Measurements from ENCODE around the gene DCAF6.

The DCAF6 gene

DNA sequence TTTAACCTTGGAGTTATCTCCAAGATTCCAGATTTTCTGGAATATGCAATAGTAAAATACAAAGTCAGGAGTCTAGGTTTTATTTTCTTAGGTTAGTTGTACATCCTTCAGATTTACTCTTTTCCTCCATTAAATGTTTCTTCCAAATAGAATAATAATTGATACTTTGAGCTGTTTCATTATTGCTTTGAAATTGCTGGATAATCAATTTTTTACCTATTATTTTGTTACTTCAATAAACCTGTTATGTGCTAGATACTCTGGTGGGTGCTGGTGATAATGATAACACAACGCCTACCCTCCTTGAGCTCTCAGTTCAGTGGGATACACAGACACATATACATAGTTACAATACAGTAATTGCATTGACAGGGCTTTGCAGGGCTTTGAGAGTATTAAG is 120.9 kb downstream of the DCAF6 start:
- no peaks in the 10 kb centered on the region for H3K4me1 ChIP-seq
- no peaks in the 10 kb centered on the region for H3K9me3 ChIP-seq
- TF ChIP-seq, protein P1, sequence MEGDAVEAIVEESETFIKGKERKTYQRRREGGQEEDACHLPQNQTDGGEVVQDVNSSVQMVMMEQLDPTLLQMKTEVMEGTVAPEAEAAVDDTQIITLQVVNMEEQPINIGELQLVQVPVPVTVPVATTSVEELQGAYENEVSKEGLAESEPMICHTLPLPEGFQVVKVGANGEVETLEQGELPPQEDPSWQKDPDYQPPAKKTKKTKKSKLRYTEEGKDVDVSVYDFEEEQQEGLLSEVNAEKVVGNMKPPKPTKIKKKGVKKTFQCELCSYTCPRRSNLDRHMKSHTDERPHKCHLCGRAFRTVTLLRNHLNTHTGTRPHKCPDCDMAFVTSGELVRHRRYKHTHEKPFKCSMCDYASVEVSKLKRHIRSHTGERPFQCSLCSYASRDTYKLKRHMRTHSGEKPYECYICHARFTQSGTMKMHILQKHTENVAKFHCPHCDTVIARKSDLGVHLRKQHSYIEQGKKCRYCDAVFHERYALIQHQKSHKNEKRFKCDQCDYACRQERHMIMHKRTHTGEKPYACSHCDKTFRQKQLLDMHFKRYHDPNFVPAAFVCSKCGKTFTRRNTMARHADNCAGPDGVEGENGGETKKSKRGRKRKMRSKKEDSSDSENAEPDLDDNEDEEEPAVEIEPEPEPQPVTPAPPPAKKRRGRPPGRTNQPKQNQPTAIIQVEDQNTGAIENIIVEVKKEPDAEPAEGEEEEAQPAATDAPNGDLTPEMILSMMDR (IDR thresholded peaks at IDR 0.05; ENCODE audit: low read depth, low read length) = no peak
- no peaks in the 10 kb centered on the region for H3K36me3 ChIP-seq
- no peak for DNase-seq
- H3K4me3 ChIP-seq (ENCODE audit: low read depth, low read length) = no peak overlapping the region
- H3K27me3 ChIP-seq = no peaks in the 10 kb centered on the region

DNA sequence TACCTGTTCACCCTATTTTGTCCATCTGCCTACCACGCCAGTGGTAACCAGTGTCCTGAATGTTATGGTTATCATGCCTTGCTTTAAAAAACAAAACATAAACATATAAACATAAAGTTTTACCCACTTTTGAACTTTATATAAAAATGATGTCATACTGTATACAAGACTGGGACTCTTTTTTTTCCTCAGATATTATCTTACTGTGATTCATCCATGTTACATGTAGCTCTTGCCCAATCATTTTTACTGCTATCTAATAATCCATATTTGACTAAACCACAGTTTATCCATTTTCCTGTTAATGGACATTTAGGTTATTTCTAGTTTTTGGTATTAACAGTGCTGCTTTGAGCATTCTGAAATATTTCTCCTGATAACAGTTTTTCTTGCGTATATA is 121.4 kb downstream of the DCAF6 start:
- Histone ChIP-seq H3K4me1 (no peaks in the 10 kb centered on the region), H3K4me3 (ENCODE audit: low read depth, low read length) (no peak overlapping the region), H3K9me3 (no peaks in the 10 kb centered on the region), H3K36me3 (no peaks in the 10 kb centered on the region), H3K27me3 (no peaks in the 10 kb centered on the region)
- TF ChIP-seq, protein P1 (IDR thresholded peaks at IDR 0.05; ENCODE audit: low read depth, low read length) = no peak
- no peak for DNase-seq

DNA sequence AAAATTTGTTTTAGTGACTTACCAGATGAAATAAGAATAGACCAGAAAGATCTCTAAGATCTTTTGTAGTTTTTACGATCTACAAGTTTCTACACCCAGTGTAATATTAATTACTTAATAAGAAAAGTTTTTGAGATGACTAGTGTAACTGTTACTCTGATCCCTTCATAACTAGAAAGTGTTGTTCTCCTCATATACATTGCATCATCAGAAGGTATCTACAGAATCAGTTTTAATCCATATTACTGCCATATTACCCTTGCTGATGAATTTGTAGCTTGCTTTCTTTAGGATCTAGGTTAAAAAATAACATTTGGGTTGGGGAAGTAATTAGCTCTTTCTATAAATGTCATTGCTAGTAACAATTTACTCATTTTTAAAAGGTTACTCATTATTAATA is 127.7 kb downstream of the DCAF6 start:
- H3K4me1 ChIP-seq = no peaks in the 10 kb centered on the region
- no peaks in the 10 kb centered on the region for H3K9me3 ChIP-seq
- TF ChIP-seq, protein P1 (IDR thresholded peaks at IDR 0.05; ENCODE audit: low read depth, low read length) = no peak
- no peaks in the 10 kb centered on the region for H3K27me3 ChIP-seq
- no peak overlapping the region for H3K4me3 ChIP-seq (ENCODE audit: low read depth, low read length)
- no peaks in the 10 kb centered on the region; the same call in none of the 2 replicates for H3K36me3 ChIP-seq
- no peak for DNase-seq

DNA sequence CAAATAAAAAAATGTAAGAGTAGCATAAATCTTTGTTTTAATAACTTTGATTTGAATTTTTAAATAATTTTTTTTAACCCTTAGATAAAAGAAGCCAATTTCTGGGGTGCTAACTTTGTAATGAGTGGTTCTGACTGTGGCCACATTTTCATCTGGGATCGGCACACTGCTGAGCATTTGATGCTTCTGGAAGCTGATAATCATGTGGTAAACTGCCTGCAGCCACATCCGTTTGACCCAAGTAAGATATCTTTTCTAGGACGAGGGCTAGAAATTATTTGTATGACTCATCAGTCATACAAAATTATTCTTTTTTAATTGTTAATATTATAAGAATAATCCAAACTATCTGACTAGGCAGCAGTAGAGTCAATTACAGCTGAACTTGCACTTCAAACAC is 129.0 kb downstream of the DCAF6 start:
- no peaks in the 10 kb centered on the region for H3K9me3 ChIP-seq
- no peaks in the 10 kb centered on the region for H3K27me3 ChIP-seq
- no peak overlapping the region for H3K4me3 ChIP-seq (ENCODE audit: low read depth, low read length)
- H3K36me3 ChIP-seq = no peaks in the 10 kb centered on the region; the same call in none of the 2 replicates
- TF ChIP-seq, protein P1 (IDR thresholded peaks at IDR 0.05; ENCODE audit: low read depth, low read length) = no peak
- H3K4me1 ChIP-seq = no peaks in the 10 kb centered on the region
- no peak for DNase-seq

DNA sequence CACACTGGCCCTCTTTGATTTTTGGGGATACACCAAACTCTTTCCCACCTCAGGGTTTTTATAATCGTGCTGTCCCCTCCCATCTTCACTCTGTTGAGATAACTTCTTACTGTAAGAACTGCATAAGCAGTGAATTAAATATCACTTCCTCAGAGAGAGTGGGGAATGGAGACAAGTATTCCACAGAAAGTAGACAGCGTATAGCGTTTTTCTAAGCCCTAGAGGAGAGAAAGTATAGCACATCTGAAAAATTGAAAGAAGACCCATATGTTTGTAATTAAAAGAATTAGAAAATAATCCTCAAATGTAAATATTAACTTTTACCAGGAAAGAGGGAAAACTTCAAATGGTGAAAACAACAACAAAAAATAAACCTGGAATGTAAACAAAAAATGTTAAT is 132.9 kb downstream of the DCAF6 start:
- no peaks in the 10 kb centered on the region; the same call in none of the 2 replicates for H3K36me3 ChIP-seq

DNA sequence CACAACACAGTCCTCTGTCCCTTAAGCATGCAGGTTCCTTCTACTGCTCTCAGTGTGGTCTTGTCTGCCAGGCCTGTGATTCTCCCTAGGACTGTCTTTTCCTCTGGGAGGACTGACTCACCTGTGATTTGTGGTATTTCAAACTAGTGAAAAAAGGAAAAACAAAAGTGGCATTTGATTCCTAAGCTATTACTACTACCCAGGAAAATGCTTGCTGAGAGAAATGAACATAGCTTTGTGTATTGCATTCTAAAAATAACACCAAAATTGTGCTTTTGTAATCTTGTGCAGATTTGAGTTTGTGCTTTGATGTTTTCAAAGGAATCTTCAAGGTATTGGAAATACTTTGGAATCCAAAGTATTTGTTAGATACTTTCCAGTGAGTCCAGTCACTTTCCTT is 143.3 kb downstream of the DCAF6 start:
- Histone ChIP-seq H3K4me3 (ENCODE audit: low read depth, low read length) (no peak overlapping the region), H3K27me3 (no peaks in the 10 kb centered on the region), H3K9me3 (no peaks in the 10 kb centered on the region), H3K36me3 (no peaks in the 10 kb centered on the region), H3K4me1 (peaks cover 3% of the 10 kb centered on the region; the same call in 1 of the 2 replicates)
- TF ChIP-seq, protein P1 (IDR thresholded peaks at IDR 0.05; ENCODE audit: low read depth, low read length) = no peak
- DNase-seq = no peak

More for the DNA sequence above, 132.9 kb downstream of the DCAF6 start:
- no peaks in the 10 kb centered on the region for H3K27me3 ChIP-seq
- no peak overlapping the region for H3K4me3 ChIP-seq (ENCODE audit: low read depth, low read length)
- TF ChIP-seq, protein P1 (IDR thresholded peaks at IDR 0.05; ENCODE audit: low read depth, low read length) = 0 out of 2 replicates have a peak, but pooled peaks have one; percentile 7
- H3K4me1 ChIP-seq = no peaks in the 10 kb centered on the region
- H3K9me3 ChIP-seq = no peaks in the 10 kb centered on the region
- DNase-seq = no peak

Measured in BE2C (cell line).